Measurements from ENCODE around the gene RBM33. TPM values are rescaled to one million over a fixed set of nuclear protein-coding genes. Genes with fewer than 3 reads are reported as not detected.

Gene RBM33
- total and polyA plus RNA-seq, 9 of the 15 experiments (the other 6 are each of a cell fraction or from before 2014, with no cell fraction given), result 4.4 to 80.7 (median 27.3) TPM

GRCh38 chr7:155643804-155644177, 670 bp upstream of the RBM33 start (continued):
- TF ChIP-seq E2F6 (IDR thresholded peaks at IDR 0.05; ENCODE audit: borderline replicate concordance in 1 of 2, extremely low read depth in 1 of 2, insufficient read depth in 1 of 2, insufficient read length in 1 of 2, low read depth in 1 of 2, low read length in 1 of 2, poor library complexity in 1 of 2, severe bottlenecking in 1 of 2) (peak in 1 of 2 experiments; percentile 68), ZFP1 (CRISPR knock-in tag; IDR thresholded peaks at IDR 0.05) (no peak), FOXJ3 (CRISPR knock-in tag; IDR thresholded peaks at IDR 0.05) (no peak), NKRF (IDR thresholded peaks at IDR 0.05; ENCODE audit: borderline replicate concordance) (0 out of 2 replicates have a peak, but pooled peaks have one; percentile 53), SPI1 (IDR thresholded peaks at IDR 0.05; ENCODE audit: borderline replicate concordance, low read depth, low read length) (no peak), ZNF224 (CRISPR knock-in tag; IDR thresholded peaks at IDR 0.05) (no peak), ZBTB33 (CRISPR knock-in tag; IDR thresholded peaks at IDR 0.05) (0 out of 2 replicates have a peak, but pooled peaks have one; percentile 16), ZSCAN29 (IDR thresholded peaks at IDR 0.05) (no peak), ZFP30 (CRISPR knock-in tag; IDR thresholded peaks at IDR 0.05; ENCODE audit: borderline replicate concordance) (no peak), ZNF75A (CRISPR knock-in tag; IDR thresholded peaks at IDR 0.05) (no peak), SRSF3 (IDR thresholded peaks at IDR 0.05; ENCODE audit: insufficient read depth, low read length) (0 out of 2 replicates have a peak, but pooled peaks have one; percentile 70), ZBTB1 (CRISPR knock-in tag; IDR thresholded peaks at IDR 0.05; ENCODE audit: borderline replicate concordance, low read depth) (0 out of 2 replicates have a peak, but pooled peaks have one; percentile 72), PHF20 (IDR thresholded peaks at IDR 0.05; ENCODE audit: partially characterized antibody) (peak; percentile 50), NRF1 (conservative IDR thresholded peaks at IDR 0.05 in 1 of 2, IDR thresholded peaks at IDR 0.05 in 1 of 2) (peak in 1 of 2 experiments; percentile 57; a peak in 1 of 4 replicates), PATZ1 (CRISPR knock-in tag; IDR thresholded peaks at IDR 0.05; ENCODE audit: borderline replicate concordance) (no peak), KHSRP (IDR thresholded peaks at IDR 0.05) (no peak), HES1 (IDR thresholded peaks at IDR 0.05; ENCODE audit: low read depth) (no peak), ZNF583 (CRISPR knock-in tag; IDR thresholded peaks at IDR 0.05) (no peak), ZNF316 (IDR thresholded peaks at IDR 0.05) (peak; percentile 51), MECOM (CRISPR knock-in tag; IDR thresholded peaks at IDR 0.05) (no peak), HMGN3 (IDR thresholded peaks at IDR 0.05; ENCODE audit: borderline replicate concordance, extremely low read depth, insufficient read length, low read depth, low read length) (no peak)

Measured in K562 (cell line).